ENCODE measurements around the gene ST6GALNAC6. TPM values are rescaled to one million over a fixed set of nuclear protein-coding genes. Genes with fewer than 3 reads are reported as not detected.

ST6GALNAC6 gene
- total RNA-seq: 126 and 136 TPM in 2 replicates
- 26.3 TPM for total RNA-seq (2013)
- polyA plus RNA-seq: 54.7 and 68.0 TPM in 2 replicates
- 37.0 and 55.7 TPM in 2 replicates for polyA minus RNA-seq

- intact Hi-C loops (cut with micrococcal nuclease): loop anchor here (1.0 kb wide), 1 partner anchor 18 kb away; the partner anchor contains the start of gene ST6GALNAC4
- Histone ChIP-seq H3K27ac (ENCODE audit: low read length in 2 of 2) (peak within 1 kb of the TSS; percentile 56 to 66), H3K4me3 (ENCODE audit: control extremely low read depth in 1 of 5, extremely low read depth in 1 of 5, insufficient read depth in 1 of 5, low read depth in 2 of 5, low read length in 4 of 5) (peak within 1 kb of the TSS; percentile 61 to 83 (median 82)), H3K9ac (ENCODE audit: low read length) (peak within 1 kb of the TSS; percentile 88), H3K4me1 (ENCODE audit: control insufficient read depth in 2 of 2, insufficient read depth in 2 of 2, low read length in 2 of 2) (peaks cover 41 to 69% of the 10 kb centered on the region in 2 donors), H3K27me3 (replicated peaks in 1 of 4; ENCODE audit: control extremely low read depth in 1 of 4, control insufficient read depth in 3 of 4, insufficient read depth in 4 of 4, low read length in 3 of 4) (no peaks in the 10 kb centered on the region), H3K36me3 (replicated peaks in 1 of 2; ENCODE audit: control extremely low read depth in 1 of 2, control insufficient read depth in 1 of 2, extremely low read depth in 1 of 2, insufficient read depth in 2 of 2, low read length in 1 of 2) (peaks cover 0 to 20% of the 10 kb centered on the region in 2 experiments), H3K4me2 (replicated peaks; ENCODE audit: low read depth, low read length, poor library complexity, severe bottlenecking) (peak within 1 kb of the TSS; percentile 97), H3K79me2 (ENCODE audit: control insufficient read depth, insufficient read depth, low read length) (peaks cover 19% of the 10 kb centered on the region), H4K20me1 (ENCODE audit: control insufficient read depth, insufficient read depth, low read length, poor library complexity, severe bottlenecking) (peaks cover 5% of the 10 kb centered on the region), H2AFZ (ENCODE audit: insufficient read depth, low read depth, low read length, poor library complexity, severe bottlenecking) (peak within 1 kb of the TSS; percentile 77), H3K9me3 (ENCODE audit: control extremely low read depth in 1 of 3, control insufficient read depth in 2 of 3, insufficient read depth in 1 of 3, low read length in 2 of 3) (peaks cover 0 to 27% (median 6%) of the 10 kb centered on the region in 3 donors)
- DNase-seq (peak; percentile 82), ATAC-seq (ENCODE audit: low read depth) (peak; percentile 81)
- H3K4me3 Mint-ChIP-seq: peak within 1 kb of the TSS; percentile 90
- H3K27ac Mint-ChIP-seq: peak within 1 kb of the TSS; percentile 88
- no peaks in the 10 kb centered on the region for H3K9me3 Mint-ChIP-seq (ENCODE audit: insufficient read depth)
- no peak for TF ChIP-seq EZH2 (IDR thresholded peaks at IDR 0.05; ENCODE audit: borderline replicate concordance, insufficient read depth, low read depth, low read length, poor library complexity, severe bottlenecking)
- under 1% methylated on average over 68 of the region's 89 CpGs for WGBS (ENCODE audit: insufficient coverage)
- H3K4me1 Mint-ChIP-seq: peaks cover 51% of the 10 kb centered on the region
- CTCF ChIA-PET: interaction anchor here (1.2 to 2.9 kb wide), 6 partner anchors 18 to 309 kb away, joined by 3 to 12 read pairs (median 5); partner anchors contain the start of gene TOR2A
- no peaks in the 10 kb centered on the region for H3K27me3 Mint-ChIP-seq
- POLR2A ChIA-PET: interaction anchor here (0.5 to 12.6 kb wide), 3 partner anchors 11 to 29 kb away, joined by 6 to 228 read pairs (median 7); partner anchors contain the start of gene ST6GALNAC4
Observed at GRCh38 chr9:127899128-127899943, at the start of gene ST6GALNAC6. Gene ST6GALNAC6, minus strand, starts transcription at chr9:127899603. Its CDS starts 1,622 bp downstream, at chr9:127897981.

DNA sequence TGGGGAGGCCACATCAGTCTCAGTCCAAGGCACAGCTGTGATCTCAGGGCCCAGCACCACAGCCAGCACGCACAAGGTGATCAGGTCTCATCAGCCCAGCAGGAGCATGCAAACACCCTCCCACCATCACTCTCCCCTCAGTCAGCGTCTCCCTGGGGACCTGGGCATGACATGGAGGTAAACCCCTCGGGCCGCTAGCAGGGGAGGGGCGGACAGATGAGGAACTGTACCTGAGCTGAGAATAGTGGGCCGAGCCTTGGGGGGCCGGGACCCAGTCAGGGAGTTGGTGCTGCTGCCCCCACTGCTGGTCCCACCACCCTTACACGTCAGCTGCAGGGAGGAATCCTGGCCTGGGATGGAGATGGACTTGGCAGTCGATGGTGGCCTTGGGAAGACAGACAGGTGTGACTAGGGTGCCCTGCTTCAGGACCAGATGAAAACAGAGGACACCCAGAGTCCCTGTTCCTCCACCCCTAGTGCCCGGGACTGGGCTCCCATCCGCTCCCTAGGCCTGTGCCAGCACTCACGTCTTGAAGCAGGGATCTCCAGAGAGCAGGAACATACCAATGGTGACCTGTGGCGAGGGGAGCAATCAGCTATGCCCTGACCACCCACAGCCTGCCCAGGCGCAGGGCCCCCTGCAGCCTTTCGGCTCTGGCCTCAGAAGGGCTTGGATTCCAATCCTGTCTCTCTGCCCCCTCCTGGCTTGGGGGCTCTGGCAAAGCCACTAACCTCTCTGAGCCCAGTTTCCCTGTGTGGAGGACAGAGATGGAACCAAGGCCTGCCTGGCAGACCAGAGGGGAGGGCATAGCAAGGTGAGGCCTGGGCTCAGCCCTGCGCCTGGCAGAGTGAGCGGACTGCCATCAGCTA lies 48.7 kb upstream of the ST6GALNAC6 start:
- peaks cover 28% of the 10 kb centered on the region for H3K4me1 Mint-ChIP-seq

More for the DNA sequence above, 48.7 kb upstream of the ST6GALNAC6 start:
- Histone ChIP-seq H3K4me2 (replicated peaks; ENCODE audit: low read depth, low read length, poor library complexity, severe bottlenecking) (no peak overlapping the region), H3K27me3 (replicated peaks in 1 of 4; ENCODE audit: control extremely low read depth in 1 of 4, control insufficient read depth in 3 of 4, insufficient read depth in 4 of 4, low read length in 3 of 4) (no peaks in the 10 kb centered on the region), H3K79me2 (ENCODE audit: control insufficient read depth, insufficient read depth, low read length) (peaks cover 44% of the 10 kb centered on the region), H3K27ac (ENCODE audit: low read length in 2 of 2) (peak overlapping the region in 1 of 2 donors; percentile 19), H3K4me1 (ENCODE audit: control insufficient read depth in 2 of 2, insufficient read depth in 2 of 2, low read length in 2 of 2) (peaks cover 13 to 14% of the 10 kb centered on the region in 2 donors), H2AFZ (ENCODE audit: insufficient read depth, low read depth, low read length, poor library complexity, severe bottlenecking) (no peak overlapping the region), H3K4me3 (ENCODE audit: control extremely low read depth in 1 of 5, extremely low read depth in 1 of 5, insufficient read depth in 1 of 5, low read depth in 2 of 5, low read length in 4 of 5) (no peak overlapping the region), H3K9me3 (ENCODE audit: control extremely low read depth in 1 of 3, control insufficient read depth in 2 of 3, insufficient read depth in 1 of 3, low read length in 2 of 3) (no peaks in the 10 kb centered on the region), H4K20me1 (ENCODE audit: control insufficient read depth, insufficient read depth, low read length, poor library complexity, severe bottlenecking) (peaks cover 89% of the 10 kb centered on the region), H3K36me3 (replicated peaks in 1 of 2; ENCODE audit: control extremely low read depth in 1 of 2, control insufficient read depth in 1 of 2, extremely low read depth in 1 of 2, insufficient read depth in 2 of 2, low read length in 1 of 2) (peaks cover 0 to 69% of the 10 kb centered on the region in 2 experiments), H3K9ac (ENCODE audit: low read length) (no peak overlapping the region)
- peak overlapping the region; percentile 41 for H3K27ac Mint-ChIP-seq
- TF ChIP-seq, protein P1, sequence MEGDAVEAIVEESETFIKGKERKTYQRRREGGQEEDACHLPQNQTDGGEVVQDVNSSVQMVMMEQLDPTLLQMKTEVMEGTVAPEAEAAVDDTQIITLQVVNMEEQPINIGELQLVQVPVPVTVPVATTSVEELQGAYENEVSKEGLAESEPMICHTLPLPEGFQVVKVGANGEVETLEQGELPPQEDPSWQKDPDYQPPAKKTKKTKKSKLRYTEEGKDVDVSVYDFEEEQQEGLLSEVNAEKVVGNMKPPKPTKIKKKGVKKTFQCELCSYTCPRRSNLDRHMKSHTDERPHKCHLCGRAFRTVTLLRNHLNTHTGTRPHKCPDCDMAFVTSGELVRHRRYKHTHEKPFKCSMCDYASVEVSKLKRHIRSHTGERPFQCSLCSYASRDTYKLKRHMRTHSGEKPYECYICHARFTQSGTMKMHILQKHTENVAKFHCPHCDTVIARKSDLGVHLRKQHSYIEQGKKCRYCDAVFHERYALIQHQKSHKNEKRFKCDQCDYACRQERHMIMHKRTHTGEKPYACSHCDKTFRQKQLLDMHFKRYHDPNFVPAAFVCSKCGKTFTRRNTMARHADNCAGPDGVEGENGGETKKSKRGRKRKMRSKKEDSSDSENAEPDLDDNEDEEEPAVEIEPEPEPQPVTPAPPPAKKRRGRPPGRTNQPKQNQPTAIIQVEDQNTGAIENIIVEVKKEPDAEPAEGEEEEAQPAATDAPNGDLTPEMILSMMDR (IDR thresholded peaks at IDR 0.05): no peak
- TF ChIP-seq EZH2 (IDR thresholded peaks at IDR 0.05; ENCODE audit: borderline replicate concordance, insufficient read depth, low read depth, low read length, poor library complexity, severe bottlenecking): no peak
- intact Hi-C loops (cut with micrococcal nuclease): no loop called here
- ChIA-PET POLR2A (no interaction called here), CTCF (interaction anchor here (0.6 to 12.6 kb wide), 3 partner anchors 8 to 88 kb away, joined by 3 to 310 read pairs (median 85); partner anchors contain the start of gene PIP5KL1)
- H3K9me3 Mint-ChIP-seq (ENCODE audit: insufficient read depth): no peaks in the 10 kb centered on the region
- DNase-seq: no peak
- no peak for ATAC-seq (ENCODE audit: low read depth)
- no peaks in the 10 kb centered on the region for H3K27me3 Mint-ChIP-seq
- H3K4me3 Mint-ChIP-seq: no peak overlapping the region
- WGBS (ENCODE audit: insufficient coverage): 86% methylated on average over 14 of the region's 17 CpGs

Data from B cell (primary cell).